ENCODE measurements around the gene ANXA4. TPM values are rescaled to one million over a fixed set of nuclear protein-coding genes. Genes with fewer than 3 reads are reported as not detected.

Gene ANXA4
- total RNA-seq, 4 donors from 2014 or later = 33.3 to 125 (median 99.4) TPM

GRCh38 chr2:69776886-69777785 lies 35.2 kb downstream of the ANXA4 start:
- H3K4me1 ChIP-seq = peaks cover 7 to 70% (median 44%) of the 10 kb centered on the region in 4 donors
- 85 to 91% methylated on average over 8 to 9 of the region's 9 CpGs for WGBS, 2 donors (ENCODE audit: low coverage in 1 of 2)
- H3K9me3 ChIP-seq = no peaks in the 10 kb centered on the region
- intact Hi-C loops (cut with DNase I; ENCODE audit: low total_unique reads) = no loop called here
- no peak overlapping the region for H3K4me3 ChIP-seq
- no peak for TF ChIP-seq POLR2A (IDR thresholded peaks at IDR 0.05)
- no peak for TF ChIP-seq CTCF (IDR thresholded peaks at IDR 0.05)
- no peak for TF ChIP-seq EP300 (IDR thresholded peaks at IDR 0.05; ENCODE audit: low read depth)
- no peak for TF ChIP-seq POLR2AphosphoS5 (IDR thresholded peaks at IDR 0.05)
- no peaks in the 10 kb centered on the region for H3K27me3 ChIP-seq
- in situ Hi-C loops (cut with MboI; ENCODE audit: low pct_ligation_motif_present in 1 of 4, low pct_unique_long_range_greater_than_20kb in 1 of 4, low sequenced_read_pairs in 3 of 4) = no loop called here
- no peak for DNase-seq
- no peaks in the 10 kb centered on the region for H3K36me3 ChIP-seq
- H3K27ac ChIP-seq = peak overlapping the region in 1 of 4 donors; percentile 78

GRCh38 chr2:69777786-69778105 lies 35.8 kb downstream of the ANXA4 start:
- 88 to 93% methylated on average over 4 of the region's 4 CpGs for whole genome bisulfite sequencing, 2 donors (ENCODE audit: low coverage in 1 of 2)
- intact Hi-C loops (cut with DNase I; ENCODE audit: low total_unique reads) = no loop called here
- peak overlapping the region in 1 of 4 donors; percentile 78 for H3K27ac ChIP-seq
- H3K4me3 ChIP-seq = no peak overlapping the region
- DNase-seq = no peak
- in situ Hi-C loops (cut with MboI; ENCODE audit: low pct_ligation_motif_present in 1 of 4, low pct_unique_long_range_greater_than_20kb in 1 of 4, low sequenced_read_pairs in 3 of 4) = no loop called here
- no peaks in the 10 kb centered on the region for H3K36me3 ChIP-seq
- H3K27me3 ChIP-seq = no peaks in the 10 kb centered on the region
- TF ChIP-seq POLR2A (IDR thresholded peaks at IDR 0.05) (no peak), POLR2AphosphoS5 (IDR thresholded peaks at IDR 0.05) (no peak), CTCF (IDR thresholded peaks at IDR 0.05) (no peak), EP300 (IDR thresholded peaks at IDR 0.05; ENCODE audit: low read depth) (no peak)
- H3K4me1 ChIP-seq = peaks cover 7 to 71% (median 47%) of the 10 kb centered on the region in 4 donors
- no peaks in the 10 kb centered on the region for H3K9me3 ChIP-seq

- no peak overlapping the region for H3K4me3 ChIP-seq
- 48 to 59% methylated on average over 5 of the region's 5 CpGs for WGBS, 2 donors (ENCODE audit: low coverage in 1 of 2)
- no peaks in the 10 kb centered on the region for H3K27me3 ChIP-seq
- H3K36me3 ChIP-seq = no peaks in the 10 kb centered on the region
- H3K27ac ChIP-seq = peak overlapping the region; percentile 69 to 83 (median 78)
- DNase-seq = peak; percentile 60
- TF ChIP-seq POLR2A (IDR thresholded peaks at IDR 0.05) (no peak), POLR2AphosphoS5 (IDR thresholded peaks at IDR 0.05) (peak in 1 of 3 donors; percentile 4)
- intact Hi-C loops (cut with DNase I; ENCODE audit: low total_unique reads) = no loop called here
- in situ Hi-C loops (cut with MboI; ENCODE audit: low pct_ligation_motif_present in 1 of 4, low pct_unique_long_range_greater_than_20kb in 1 of 4, low sequenced_read_pairs in 3 of 4) = no loop called here
- no peaks in the 10 kb centered on the region for H3K9me3 ChIP-seq
- H3K4me1 ChIP-seq = peaks cover 7 to 66% (median 43%) of the 10 kb centered on the region in 4 donors
Observed at GRCh38 chr2:69779258-69780001, 37.5 kb downstream of the ANXA4 start.

GRCh38 chr2:69780921-69781320 lies 39.0 kb downstream of the ANXA4 start:
- Histone ChIP-seq H3K27ac (peak overlapping the region; percentile 69 to 83 (median 78)), H3K4me3 (no peak overlapping the region), H3K36me3 (peaks cover 0 to 5% (median 0%) of the 10 kb centered on the region in 4 donors), H3K4me1 (peaks cover 7 to 55% (median 32%) of the 10 kb centered on the region in 4 donors), H3K27me3 (no peaks in the 10 kb centered on the region), H3K9me3 (no peaks in the 10 kb centered on the region)
- no peak for DNase-seq
- intact Hi-C loops (cut with DNase I; ENCODE audit: low total_unique reads) = no loop called here
- in situ Hi-C loops (cut with MboI; ENCODE audit: low pct_ligation_motif_present in 1 of 4, low pct_unique_long_range_greater_than_20kb in 1 of 4, low sequenced_read_pairs in 3 of 4) = no loop called here
- no peak for TF ChIP-seq CTCF (IDR thresholded peaks at IDR 0.05)
- no peak for TF ChIP-seq POLR2AphosphoS5 (IDR thresholded peaks at IDR 0.05)
- WGBS, 2 donors (ENCODE audit: low coverage in 1 of 2) = 40 to 53% methylated on average over 1 to 5 of the region's 5 CpGs
